Measurements from ENCODE around the gene SMOC2.
"Not testable (repeated sequence)": the region's sequence is repeated elsewhere in the genome, so short reads cannot be mapped to it uniquely, and the experiment has no call there.

Gene SMOC2

DNA sequence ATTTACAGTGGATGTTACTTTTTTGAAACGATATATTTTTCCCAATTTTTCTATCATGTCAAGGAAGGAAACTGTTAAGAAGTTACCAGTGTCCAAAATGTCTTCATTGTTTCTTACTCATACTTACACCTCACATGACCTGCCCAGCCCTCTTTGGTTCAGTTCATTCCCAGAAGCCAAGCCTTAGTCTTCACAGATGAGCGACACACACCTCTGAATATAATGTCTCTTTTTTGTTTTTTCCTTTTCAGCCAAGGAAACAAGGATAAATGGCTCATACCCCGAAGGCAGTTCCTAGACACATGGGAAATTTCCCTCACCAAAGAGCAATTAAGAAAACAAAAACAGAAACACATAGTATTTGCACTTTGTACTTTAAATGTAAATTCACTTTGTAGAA is 225.2 kb downstream of the SMOC2 start:
- DNase-seq: no peak

DNA sequence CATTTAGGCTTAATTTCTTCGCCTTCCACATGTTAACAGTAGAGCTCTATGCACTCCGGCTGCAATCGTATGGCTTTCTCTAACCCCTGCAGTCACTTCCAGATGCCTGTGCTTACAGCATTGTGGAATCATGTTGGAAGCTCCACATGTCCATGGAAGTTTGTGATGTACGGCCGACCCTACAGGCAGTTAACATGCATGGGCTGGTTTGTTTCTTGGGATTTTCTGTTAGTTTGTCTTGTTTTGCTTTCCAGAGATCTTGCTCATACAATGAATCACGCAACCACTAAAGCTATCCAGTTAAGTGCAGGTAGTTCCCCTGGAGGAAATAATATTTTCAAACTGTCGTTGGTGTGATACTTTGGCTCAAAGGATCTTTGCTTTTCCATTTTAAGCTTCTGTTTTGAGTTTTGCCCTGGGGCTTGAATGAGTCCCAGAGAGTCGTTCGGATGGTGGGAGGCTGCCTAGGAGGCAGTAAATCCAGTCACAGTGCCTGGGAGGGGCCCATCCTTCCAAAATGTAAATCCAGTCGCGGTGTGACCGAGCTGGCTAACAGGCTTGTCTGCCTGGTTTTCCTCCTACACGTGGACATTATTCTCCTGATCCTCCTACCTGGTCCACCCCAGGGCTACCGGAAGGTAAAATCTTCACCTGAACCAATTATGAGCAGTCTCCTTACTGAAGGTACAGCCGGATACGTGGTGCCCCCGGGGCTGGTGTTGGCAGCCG is 225.9 kb downstream of the SMOC2 start:
- no peak for DNase-seq

DNA sequence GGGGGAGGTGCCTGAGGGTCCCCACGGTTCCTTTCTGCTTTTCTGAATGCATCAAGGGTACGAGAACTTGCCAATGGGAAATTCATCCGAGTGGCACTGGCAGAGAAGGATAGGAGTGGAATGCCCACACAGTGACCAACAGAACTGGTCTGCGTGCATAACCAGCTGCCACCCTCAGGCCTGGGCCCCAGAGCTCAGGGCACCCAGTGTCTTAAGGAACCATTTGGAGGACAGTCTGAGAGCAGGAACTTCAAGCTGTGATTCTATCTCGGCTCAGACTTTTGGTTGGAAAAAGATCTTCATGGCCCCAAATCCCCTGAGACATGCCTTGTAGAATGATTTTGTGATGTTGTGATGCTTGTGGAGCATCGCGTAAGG is 226.4 kb downstream of the SMOC2 start:
- DNase-seq: no peak

DNA sequence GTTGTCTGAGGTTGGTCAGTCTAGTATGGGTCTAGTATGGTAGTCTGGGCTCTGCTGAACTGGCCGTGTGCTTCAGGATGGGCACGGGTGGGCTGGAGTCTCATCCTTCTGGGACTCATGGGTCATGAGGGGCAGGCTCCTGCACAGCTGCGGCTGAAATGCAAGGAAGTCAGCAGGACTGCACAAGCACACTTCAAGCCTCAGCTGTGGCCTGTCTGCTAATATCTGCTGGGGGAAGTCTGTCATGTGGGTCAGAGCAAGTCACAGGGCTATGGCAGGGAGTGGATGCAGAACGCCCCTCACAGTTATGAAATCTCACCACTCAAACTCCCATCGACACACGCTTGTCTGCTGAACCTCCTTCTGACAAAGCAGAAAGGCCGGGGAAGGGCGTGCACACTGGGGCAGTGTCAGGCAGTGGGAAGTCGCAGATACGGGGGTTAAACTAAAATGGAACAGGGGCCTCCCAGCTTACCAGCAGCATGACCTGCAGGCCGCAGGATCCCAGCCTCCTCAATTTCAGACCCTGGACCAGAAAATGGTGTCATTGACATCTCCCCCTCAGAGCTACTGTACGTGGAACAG is 229.5 kb downstream of the SMOC2 start:
- no peak for DNase-seq

DNA sequence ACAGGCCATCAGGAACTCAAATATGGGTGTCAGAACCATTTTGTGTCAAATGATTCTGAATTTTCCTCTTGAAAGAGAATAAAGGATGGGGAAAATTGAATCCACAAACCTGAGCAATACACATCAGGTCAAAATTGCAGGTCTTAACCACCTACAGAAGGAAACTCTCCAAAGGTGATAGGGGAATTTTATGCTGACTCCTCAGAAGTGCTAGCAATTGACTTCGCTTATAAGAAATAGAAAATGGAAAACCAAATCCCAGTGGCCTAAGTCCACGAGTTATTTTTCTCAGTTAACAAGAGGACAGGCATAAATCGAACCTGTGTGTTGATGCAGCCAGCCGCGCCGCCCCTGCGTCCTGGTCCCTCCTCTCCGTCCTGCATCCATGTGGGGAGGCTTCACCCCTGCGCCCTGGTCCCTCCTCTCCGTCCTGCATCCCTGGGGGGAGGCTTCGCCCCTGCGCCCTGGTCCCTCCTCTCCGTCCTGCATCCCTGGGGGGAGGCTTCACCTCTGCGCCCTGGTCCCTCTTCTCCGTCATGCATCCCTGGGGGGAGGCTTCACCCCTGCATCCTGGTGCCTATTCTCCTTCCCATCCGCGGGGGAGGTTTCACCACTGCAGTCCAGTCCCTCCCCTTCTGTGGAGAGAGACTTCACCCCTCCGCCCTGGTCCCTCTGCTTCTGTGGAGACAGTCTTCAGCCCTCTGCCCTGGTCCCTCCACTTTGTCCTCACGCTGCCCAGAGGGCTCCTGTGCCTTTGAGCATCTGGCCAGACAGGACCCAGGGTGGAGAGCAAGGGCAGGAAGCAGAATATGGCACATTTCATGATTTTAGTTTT is 230.3 kb downstream of the SMOC2 start:
- no peak for DNase-seq

DNA sequence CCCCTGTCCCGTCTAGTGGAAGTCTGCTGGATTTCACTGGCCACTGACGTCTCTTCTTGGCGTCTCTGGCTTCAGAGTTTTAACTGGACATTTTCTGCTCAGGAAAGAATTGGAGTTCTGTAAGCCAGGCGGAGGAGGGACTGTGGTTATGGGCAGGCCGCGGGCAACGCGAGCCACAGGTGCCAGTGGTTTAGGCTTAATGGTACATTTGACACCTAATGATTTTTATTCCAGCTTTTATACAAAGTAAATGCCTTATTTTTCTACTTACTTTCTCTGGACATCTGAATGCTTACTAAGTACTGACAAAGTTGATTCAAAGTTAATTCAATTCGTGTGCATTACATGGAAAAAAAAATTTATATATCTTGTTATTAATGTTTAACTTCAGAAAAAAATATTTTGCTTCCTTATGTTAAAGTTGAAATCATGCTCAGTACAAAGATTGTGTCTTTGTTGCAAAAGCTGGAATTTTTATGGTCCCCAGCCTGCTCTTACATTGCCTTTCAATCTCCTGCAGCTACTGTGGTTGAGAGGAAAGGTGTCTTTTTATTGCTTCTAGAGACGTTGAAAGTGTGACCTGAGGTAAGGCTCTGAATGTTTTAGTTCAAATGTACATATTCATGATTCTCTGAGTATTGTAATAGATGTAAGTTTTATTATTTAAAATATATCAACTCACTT is 231.0 kb downstream of the SMOC2 start:
- no peak for DNase-seq

DNA sequence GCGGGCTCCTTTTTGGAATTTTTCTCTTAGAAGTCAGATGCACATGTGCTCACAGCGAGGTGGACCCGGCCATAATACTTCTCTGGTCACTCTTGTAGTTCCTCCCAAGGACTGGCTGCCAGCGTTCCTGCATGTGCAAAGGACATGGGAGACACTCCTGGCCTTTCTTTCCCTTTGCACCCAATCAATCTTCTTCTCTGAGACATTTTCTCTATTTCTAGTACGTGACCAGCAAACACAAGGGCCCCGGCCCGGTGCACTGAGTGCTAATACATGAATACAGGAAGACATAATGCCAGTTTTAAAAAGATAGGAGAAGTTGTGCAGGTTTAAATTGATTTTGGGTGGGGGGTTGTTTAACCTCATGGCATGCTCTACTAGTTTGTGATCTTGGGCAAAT is 233.6 kb downstream of the SMOC2 start:
- no peak for DNase-seq

DNA sequence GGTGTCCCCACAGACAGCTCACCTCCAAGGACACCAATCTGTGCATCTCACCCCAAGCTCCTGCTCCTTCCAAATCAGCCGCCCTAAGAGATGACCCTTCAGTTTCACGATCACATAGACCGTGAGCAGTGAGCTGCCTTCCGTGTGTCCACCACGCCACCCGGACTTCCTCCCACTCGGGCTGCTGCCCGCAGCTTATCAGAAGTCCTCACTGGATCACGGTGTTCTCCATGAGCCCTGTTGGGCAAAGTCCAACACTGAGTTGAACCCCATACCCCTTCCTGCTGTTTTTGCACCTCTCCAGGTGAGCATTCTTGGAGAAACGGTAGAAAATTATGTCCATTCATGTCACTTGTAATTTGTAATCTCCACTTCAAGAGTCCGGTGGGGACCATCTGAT is 234.4 kb downstream of the SMOC2 start:
- no peak for DNase-seq

DNA sequence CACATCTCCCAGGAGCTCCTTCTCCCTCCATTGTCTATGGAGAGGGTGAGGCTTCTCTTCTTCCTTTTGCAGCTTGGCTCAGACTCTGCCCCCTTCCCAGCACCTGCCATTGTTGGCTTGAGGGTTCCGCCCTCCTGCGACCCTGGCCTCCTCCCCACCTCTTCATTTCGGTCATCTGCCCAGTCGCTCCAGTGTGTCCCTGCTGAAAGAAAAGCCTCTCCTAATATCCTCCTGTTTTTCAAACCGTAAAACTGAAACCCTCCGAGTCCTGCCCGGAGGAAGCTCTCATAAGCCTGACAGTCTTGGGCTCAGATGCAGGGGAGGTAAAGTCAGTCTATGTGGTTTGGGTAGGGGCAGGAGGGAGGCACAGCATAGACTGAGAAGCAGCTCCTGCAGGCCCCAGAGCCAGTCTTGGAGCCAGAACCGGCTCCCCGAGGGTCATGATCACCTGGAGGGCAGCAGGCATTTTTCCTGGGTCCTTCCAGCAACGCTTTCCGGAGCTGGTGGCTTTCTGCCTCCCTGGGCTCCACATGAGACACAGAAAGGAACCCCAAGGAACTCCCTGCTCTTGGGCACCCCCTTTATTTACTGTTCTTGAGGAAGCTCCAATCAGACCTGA is 235.1 kb downstream of the SMOC2 start:
- DNase-seq: no peak

DNA sequence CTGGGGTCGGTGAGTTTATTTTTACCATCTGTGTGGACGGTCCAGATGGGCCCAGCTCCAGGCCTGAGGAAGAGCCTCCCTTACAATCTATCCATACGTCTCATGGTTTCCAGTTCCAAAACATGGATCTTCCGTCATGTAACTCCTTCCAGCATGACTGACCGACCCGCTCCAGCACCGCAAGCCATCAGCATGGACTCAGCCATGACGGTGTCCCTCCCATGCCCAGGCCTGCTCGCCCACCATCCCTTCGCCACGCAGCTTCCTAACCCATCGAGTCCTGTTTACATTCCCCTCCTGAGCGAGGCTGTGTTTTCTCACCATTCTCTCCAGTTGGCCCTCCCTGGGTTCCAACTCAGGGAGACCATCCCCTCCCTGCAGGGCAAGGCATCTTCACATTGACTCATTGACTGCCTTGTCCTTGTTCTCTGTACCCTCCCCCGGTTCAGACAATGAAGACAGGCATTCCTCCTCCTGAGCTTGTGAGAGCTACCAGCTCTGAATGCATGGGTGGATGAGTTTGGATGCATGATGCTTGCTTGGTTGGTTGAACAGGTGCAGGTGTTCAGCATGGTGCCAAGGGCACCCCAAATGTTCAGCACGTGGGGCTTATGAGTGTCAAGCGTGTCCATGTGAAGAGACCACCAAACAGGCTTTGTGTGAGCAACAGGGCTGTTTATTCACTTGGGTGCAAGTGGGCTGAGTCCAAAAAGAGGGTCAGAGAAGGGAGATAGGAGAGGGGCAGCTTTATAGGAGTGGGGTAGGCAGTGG is 235.8 kb downstream of the SMOC2 start:
- DNase-seq: no peak

DNA sequence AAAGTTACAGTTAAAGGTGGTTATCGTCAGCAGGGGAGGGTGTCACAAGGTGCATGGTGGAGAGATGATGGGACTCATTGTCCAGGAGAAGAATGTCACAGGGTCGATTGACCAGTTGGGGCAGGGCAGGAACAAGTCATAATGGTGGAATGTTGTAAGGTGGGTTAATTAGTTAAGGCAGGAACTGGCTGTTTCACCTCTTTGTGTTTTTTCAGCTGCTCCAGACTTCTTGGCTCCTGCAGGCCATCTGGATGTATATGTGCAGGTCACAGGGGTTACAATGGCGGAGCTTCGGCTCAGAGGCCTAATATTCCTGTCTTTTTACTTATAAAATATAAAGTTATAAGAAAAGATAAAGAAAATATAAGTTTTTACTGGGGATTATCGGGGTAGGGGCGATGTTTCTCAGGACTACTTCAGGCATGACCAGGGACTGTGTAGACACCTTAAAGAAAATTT is 236.4 kb downstream of the SMOC2 start:
- not testable (repeated sequence) for DNase-seq

DNA sequence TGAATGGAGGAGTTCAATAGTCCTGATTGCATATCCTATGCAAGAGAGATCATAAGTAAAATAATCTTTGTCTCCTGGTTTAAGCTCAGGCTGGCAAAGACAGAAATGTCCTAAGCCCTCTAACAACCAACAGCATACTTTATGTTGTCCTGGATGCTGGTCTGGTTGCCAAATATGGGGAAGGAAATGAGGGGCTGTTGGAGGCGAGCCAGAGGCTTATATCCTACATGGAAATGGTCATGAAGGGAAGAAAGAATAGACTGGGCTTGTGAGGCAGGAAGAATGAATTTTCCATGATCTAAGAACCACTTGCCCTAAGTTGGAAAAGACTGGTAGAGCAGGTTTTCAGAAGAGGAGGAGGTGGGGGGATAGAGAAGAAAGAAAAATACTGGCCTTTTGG is 237.1 kb downstream of the SMOC2 start:
- DNase-seq: no peak

DNA sequence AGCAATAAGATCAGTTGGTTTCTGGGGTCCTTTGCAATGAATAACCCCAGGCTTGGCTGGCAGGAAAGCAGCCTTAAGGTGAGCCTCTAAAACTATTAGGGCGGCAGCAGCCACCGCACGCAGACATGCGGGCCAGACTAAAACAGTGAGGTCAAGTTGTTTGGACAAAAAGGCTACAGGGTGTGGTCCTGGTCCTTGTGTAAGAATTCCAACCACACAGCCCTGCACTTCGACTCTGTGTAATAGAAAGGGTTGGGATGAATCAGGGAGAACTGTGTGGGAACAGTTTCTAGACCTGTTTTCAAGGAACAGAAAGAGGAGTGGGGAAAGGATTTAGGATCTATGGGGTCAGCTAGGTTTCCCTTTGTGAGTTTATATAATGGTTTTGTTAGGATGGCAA is 237.6 kb downstream of the SMOC2 start:
- DNase-seq: no peak

DNA sequence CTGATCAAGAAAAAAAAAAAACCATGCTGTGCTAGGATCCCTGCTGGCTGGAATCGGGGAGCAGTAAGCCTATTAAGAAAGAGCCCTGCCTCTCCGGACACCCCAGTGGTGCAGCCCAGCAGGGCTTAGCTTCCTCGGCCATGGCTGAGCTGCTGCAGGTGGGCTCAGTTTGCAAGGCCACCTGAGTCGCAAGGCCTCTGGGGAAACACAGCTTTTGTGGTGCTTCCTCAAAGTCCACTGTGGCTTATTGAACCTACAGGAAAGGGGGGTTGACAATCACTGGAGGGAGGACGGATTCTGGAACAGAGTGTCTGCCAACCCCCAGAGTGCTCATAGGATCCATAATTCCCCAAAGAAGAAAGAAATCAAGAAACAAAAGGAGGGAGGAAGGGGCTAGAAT is 240.8 kb downstream of the SMOC2 start:
- DNase-seq: no peak

DNA sequence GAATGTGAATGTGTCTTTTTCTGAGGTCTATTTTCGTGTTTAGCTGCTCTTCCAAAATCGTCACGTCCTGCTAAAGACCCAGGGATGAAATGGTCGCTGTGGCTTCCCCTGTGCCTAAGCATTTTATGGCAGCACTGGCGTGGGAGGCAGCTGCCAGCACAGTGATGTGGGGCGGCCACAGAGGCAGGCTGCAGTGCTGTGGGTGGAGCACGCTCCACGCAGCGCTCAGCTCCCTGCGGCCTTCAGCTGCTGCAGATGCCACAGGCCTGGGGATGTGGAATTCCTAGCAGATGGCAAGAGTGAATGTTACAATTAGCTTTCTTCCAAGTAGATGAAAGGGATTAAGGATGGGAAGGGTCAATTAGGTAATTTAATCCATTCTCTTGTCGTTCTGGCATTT is 242.6 kb downstream of the SMOC2 start:
- DNase-seq: no peak

DNA sequence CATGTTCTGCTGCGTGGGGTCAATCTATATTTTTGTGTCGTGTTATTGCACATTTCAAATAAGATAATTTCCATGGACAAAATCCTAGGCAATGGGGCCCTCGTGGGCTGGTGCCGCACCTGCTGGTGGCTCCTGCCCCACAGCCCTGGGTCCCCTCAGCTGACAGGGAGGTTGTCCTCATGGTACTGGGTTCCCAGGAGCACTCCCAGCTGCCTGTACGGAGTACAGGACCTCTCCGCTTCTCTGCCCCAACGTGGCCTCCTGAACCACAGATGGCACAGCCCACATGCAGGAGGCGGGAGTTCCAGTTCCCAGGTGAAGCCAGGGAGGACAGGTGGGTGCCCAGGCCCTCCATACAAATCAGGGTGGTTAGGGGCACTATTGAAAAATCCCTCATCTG is 243.5 kb downstream of the SMOC2 start:
- DNase-seq: no peak

DNA sequence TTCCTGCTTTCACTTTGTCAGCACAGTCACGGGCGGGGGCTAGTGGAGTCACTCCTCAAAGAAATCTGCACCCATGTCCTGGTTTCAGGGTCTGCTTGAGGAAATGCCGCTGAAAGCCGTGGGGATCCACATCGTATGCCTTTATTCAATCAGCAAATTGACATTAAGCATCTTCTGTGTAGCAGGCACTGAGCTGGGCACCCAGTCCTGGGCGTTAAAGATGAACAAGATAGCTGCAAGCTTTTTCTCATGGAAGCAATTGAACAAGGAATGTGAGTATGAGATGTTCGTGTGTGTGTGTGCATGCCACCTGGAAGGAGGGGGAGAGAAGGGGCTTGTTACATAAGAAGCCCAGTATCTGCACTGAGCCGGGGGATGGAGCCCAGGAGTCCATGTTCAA is 243.9 kb downstream of the SMOC2 start:
- no peak for DNase-seq

DNA sequence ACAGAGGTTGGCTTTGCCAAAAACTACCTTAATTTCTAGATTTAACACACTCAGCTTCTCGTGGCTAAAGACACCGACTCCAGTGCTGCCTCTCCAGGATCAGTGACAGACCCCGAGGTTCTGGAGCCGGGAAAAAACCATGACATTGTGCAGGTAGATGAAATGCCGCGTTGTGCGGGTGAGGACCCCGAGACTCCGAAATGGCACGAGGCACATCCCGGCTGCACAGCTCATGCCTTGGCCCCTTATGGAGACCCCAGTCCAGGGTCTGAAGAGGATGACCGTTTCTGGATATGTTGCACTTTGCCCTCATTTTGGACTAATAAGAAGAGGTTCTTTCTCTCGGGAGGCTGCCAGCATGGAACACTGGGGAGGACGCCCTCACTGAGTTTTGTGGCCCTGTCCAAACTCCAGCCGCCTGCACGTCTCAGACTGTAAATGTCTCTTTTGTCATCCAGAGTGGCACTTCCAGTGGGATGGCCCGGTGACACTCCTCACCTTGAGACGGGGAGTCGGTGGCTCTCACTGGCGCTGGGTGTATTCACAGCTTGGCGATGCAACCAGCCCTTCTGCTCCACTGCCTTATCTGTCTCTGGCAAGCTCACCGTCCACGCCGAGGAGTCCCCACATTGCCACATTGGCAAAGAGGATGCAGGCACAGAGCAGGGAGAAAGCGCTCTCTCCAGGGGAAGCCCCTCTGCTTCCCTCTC is 245.2 kb downstream of the SMOC2 start:
- DNase-seq: no peak

DNA sequence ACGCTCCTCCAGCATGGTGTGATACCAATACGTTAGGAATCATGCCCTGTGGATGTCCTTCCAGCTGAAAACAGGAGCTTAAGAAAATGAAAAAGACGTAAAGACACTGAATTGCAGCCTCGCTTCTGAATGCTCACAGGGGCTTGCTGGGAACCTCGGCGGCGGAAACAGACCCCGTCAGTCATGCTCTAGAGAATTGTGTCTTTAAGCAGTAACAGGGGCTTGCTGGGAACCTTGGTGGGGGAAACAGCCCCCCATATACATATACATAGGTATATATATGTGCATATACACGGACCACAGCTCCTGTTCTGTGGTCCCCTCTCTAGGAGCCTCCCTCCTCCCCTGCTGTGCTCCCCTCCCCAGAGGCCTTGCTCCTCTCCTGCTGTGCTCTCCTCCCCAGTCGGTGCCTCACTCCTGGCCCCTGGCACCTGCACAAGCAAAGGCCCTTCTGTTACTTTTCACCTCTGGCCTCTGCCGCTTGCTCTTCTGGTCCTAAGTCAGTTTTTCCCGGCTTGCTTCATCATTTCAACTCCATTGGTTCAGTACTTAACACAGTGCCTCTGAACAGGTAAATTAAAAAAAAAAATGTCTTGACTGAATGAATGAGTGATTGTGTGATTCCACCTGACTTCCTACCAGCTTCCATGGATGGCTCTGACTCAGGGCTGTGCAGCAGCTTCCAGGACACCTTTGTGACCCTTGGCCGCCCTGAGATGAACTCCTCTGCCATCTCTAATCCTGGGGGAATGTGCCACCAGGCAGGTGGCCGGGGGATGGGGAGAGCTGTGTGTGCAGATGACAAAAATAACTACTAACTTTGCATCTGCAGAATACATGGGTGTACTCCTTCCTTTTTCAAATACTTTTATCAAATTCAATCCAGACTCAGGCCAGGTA is 246.1 kb downstream of the SMOC2 start:
- no peak for DNase-seq

DNA sequence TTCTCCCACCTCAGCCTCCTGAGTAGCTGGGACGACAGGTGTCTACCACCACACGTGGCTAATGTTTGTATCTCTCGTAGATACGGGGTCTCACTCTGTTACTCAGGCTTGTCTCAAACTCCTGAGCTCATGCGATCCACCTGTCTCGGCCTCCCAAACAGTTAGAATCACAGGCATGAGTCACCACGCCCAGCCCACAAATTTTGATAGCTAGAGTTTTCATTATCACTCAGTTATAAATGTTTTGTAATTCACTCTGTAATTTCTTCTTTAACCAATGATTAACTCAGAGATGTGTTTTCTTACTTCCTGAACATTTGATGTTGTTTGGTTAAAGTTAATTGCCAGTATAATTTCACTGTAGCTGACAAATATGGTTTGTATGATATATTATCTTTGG is 249.3 kb downstream of the SMOC2 start:
- no peak for DNase-seq

DNA sequence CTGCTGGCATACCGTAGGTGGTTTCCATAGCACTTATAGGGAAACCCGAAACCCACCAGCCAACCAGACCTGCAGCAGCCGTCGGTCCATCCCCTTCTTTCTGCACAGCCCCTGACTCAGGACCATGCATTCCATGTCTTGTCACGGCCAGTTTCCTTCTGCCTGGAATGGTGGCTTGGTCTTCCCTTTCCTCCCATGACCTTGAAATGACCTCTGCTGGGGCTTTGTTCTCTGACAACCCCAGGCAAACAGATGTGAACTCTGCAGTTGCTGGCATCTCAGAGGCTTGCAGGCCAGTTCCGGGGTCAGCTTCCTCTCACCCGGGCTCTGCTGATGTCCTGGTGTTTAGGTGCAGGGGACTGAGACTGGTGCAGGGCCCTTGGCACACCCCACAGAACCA is 250.8 kb downstream of the SMOC2 start:
- DNase-seq: no peak

All from activated effector memory CD4-positive, alpha-beta T cell treated with Interleukin-2 at 50 U/mL for 16 hours (primary cell).